Activated naive CD4-positive, alpha-beta T cell treated with Interleukin-2 at 50 U/mL for 16 hours (primary cell): ENCODE data around the gene TMSB10.
A peak's percentile ranks its signal among the peaks of the same experiment; 100 is the strongest.

Experiments used
- DNase-seq: peaks from one replicate; pipeline ENCODE4 v3.0.0-alpha.2; 2020

The TMSB10 gene

DNA sequence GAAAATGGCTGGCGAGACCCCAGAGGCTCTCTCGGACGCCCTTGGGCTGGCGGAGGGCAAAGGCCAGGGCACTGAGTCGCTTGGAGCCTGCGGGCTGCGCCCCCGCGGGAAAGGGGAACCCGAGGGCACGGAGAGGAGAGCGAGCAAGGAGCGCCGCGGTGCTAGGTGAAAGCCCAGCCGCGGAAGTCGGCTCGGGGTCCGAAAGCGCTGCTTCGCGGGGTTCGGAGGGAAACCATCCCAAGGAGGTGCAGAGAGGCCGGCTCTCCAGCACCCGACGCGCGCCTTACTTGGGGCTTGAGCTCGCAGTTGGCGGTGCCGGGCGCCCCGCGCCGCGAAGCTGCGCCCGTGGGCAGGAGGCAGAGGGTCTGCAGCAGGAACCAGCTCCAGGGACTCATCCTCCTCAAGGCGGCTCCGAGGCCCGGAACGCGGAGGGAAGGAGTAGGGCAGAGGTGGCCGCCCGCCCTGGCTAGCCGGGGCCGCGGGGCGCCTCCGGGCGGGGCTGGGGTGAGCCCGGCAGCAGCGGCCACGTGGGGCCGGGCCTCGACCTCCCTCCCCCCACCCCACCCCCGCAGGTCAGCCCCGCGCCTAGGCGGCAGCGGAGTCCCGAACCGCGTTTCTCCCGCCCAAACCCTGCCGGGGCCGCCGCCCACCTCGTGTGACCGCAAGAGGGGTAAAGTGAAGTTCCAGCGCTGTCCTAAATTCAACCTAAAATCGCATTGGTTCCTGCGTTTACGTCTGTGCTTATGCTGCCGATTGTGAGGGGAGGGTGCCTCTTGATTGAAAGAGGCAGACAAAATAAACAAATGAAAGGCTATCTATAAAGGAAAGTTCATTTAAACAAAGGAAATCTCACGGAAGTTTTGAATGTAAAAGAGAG, 24.6 kb upstream of the TMSB10 start, which contains the start of gene TRABD2A:
TSS of gene TRABD2A (minus strand) at position 440 of the 877 bp plus-strand sequence. CDS start at position 395, 45 bp downstream.
- DNase-seq: peak; percentile 65

GRCh38 chr2:84881581-84882413, 23.7 kb upstream of the TMSB10 start:
- DNase-seq: peak; percentile 90

- no peak for DNase-seq
Observed at GRCh38 chr2:84882414-84882738, 23.1 kb upstream of the TMSB10 start.

DNA sequence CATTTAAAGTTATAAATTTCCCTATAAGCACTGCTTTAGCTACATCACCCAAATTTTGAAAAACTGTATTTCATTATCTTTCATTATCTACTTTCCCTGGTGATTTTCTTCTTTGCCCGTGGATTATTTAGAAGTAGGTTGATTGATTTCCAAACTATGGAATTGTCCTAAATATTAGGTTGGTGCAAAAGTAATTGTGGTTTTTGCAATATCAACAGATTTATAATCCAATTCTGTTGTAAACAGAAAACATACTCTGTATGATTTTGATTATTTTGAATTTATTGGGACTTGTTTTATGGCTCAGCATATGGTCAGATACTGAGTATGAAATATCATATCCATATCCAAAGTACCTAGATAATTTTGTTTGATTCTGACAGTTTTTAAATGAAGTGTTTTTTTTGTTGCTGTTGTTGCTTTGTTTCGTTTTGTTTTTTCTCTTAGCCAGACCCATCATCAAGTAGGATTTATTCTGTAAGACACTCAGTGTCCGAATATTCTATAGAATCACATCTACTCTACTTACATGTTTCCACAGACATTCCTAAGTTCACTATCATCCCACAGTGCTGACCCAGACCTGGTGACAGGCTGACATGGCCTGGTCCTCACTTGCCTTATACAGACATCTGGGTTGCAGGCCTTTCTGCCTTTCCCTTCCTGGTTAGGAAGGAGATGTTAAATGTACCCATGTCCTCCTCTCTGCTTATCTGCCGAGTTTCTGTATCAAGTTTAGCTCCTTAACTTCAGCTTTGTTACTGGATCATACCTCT, 22.5 kb upstream of the TMSB10 start:
- no peak for DNase-seq

DNA sequence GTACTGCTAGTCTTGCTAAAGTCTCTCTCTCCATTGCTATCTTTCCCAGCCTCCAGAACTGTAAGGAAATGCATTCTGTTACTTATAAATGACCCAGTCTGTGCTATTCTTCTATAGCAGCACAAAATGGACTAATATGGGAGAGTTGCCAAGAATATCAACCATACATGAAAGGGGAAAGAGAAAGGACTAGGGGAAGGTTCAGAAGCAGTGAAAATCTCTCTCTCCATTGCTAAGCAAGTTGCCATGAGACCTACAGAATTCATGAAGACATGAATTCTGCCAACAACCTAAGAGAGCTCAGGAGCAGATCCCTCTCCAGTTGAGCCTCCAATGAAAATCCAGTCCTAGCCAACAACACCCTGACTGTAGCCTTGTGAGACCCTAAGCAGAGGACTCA, 21.0 kb upstream of the TMSB10 start:
- no peak for DNase-seq

GRCh38 chr2:84885111-84885510, 20.3 kb upstream of the TMSB10 start:
- DNase-seq: no peak

GRCh38 chr2:84886791-84887190, 18.7 kb upstream of the TMSB10 start:
- DNase-seq: no peak

DNA sequence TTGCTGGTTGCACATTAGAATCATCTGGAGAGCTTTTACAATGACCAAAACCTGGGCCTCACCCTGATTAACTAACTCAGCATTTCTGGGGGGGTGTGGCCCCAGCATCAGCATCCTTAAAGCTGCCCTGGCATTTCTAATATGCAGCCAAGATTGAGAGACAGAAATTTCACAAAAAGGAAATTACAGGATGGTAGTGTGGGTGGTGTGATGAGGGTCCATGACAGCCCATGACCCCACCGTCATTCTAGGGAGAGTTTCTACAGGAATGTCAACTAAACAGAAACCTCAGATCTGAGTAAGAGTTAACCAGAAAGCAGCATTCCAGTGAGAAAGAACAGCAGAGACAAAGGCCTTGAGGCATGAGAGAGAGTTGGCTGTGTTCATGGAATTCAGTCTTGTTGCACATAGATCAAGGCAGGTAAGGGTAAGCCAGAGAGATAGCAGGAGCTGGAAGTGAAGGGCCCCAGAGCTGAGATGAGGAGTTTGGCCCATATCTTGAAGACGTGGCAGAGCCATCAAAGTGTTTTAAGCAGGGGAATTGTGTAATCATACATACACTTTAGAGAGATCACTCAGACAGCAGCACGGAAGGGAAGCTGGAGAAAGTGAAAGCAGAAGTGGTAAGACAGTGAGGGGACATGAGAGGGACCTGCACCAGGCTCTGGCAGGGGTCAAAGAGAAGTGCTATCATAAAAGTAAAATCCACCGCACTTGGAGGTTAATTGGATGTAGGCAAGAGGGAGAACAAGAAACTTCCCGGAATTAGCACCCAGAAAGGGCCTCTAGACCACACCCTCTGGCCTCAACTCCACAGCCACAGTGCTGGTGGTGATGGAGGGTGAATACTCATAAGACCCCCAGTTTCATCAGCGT, 16.8 kb upstream of the TMSB10 start:
- DNase-seq: no peak

DNA sequence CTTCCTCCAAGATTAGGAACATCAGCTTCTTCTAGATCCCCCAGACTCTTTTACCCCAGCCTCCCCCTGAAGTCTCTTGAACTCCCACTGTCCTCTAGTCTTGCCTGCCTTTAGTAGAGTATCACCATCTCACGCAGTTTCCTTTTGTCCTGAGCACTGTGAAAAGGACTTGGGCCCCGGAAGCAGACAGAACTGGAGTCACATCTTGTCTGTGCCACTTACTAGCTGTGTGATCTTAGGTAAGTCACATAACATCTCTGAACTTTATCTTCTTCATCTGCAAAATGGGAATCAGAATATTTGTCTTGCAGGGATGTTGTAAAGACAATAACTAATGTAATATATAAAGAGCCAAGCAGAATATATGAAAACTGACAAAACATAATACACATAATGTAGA, 16.1 kb upstream of the TMSB10 start:
- no peak for DNase-seq

DNA sequence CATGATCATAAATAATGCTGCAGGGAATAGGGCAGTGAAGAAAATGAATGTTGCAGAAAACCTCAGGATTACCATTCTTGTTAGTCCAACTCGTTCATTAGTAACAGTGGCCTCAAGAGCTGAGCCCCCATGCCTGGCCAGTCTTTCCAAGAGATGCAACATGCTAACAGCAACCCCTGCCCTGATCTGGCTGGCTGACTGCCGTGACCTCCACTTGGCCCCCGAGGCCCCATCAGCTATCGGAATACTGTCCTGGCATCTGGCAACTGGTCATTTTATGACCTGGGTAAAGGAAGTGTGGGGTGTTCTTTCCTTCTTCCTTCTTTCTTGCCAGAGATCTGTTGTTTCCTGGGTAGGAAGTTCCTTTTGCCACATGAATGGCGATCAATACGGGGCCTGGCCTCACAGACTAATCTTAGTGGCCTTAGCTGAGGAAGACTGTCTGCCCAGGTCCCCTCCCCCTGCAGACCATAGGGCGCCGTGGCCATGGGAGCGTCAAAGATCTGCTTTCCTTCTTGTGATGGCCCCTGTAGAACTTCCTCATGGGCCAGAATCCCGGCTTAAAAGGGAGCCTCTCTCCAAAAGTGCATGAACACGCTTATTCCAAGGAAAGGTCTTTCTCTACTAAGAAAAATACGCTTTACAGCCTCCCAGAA, 14.0 kb upstream of the TMSB10 start:
- no peak for DNase-seq

- DNase-seq: no peak
Observed at GRCh38 chr2:84894131-84894586, 11.3 kb upstream of the TMSB10 start.

DNA sequence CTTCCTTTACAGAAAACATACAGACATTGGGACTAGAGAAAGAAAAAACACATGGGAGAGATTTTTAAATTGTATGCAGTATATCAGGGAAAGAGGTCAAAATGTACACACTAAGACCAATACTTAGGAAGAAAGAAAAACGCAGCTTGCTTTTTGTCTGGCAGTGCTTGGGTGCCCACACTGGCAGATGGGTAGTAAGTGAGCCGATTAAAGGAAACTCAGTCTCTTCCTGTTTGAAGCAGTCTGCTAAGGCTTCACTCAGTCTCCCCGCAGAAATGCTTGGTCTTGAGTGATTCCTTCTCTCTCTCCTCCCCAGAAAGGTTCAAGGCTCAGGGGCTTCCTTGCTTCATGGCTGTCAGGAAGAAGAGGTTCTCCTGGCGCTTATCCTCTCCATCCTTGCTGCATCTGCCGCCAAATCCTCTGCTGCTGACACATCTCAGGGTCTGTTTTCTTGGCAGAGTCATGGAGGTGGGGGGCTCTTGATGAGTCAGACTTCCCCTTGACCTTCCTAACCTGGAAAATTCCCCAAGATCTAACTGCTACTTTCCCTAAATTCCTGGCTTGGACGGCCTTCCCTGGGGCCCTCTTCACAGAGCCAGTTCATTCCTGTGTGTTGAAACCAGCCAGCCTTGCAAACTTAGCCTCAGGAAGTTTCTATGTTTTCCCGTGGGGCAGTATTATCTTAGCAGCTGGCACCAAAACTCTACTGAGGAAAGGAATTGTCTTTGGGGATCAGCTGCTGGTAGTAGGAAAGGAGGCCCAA, 10.5 kb upstream of the TMSB10 start:
- no peak for DNase-seq

GRCh38 chr2:84896567-84896966, 8.9 kb upstream of the TMSB10 start:
- DNase-seq: no peak

DNA sequence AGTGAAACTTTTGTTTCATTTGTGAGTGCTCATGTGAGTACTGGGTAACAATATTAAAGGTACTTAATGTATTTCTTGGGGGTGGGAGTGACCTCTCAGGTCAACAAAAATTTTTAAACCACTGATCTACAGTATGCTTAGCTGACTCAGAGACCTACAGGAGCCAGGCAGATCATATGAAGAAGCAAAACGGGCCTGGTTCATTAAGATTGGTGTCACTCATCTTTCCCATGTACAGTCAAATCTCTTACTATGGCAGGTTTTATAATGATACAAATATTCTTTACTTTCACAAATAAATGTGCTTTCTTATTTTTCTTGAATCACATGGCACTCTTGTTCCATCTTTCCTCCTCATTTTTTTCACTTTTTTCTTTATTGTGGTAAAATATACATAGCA, 7.7 kb upstream of the TMSB10 start:
- no peak for DNase-seq

DNA sequence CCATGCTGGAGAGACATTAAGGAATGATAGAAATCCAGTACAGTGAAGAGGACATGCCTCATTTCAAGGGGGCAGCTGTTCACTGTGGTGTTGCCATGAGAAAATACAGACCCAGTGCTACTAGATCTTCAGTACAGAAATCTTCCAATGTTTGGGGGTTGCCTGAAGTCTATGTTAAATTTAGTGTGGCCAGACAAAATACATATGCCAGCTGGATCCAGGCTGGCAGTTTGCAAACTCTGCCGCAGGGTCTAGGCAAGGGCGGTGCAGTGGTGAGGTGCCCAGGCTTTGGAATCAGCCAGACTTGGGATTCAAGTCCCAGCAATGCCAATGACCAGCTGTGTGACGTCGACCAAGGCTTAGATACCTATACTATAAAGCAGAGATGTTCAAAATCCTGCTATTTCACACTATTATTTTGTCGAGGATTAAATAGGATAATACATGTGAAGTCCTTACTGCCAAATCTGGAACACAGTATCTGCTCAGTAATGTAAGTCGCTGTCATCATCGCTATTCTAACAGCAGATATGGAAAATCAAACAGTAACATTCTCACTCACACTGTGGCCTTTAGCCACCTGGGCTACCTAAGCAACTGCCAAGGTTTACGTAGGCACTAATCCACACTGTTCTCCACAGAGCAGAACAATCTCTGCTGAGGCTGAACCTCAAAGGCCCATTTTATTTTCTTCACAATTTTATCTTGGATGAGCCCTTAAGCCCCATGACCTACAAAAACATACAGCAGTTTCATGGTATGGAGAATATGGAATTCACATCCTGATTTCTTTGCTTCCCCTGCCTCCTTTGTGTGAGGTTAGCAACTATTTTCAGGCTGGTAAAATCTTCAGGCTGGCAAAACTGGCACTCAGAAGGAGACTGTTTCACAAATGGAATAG, 5.9 kb upstream of the TMSB10 start:
- no peak for DNase-seq

DNA sequence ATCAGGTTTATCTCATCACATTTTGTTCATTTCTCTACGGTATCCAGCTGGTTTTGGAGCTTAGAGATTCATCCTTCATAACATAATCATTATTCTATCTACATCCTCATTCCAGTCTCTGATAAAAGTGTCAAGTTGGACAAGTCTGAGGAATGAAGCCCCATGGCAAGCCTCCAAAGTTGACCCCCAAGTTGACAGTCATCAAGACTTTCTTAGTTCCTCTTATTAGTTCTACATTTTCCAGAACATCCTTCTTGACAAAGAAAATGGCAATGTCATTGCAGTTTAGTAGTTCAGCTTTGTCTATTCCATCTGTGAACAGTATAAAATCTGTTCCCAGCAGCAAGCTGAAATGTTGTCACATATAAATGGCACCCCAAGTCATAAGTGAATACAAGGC, 4.5 kb upstream of the TMSB10 start:
- no peak for DNase-seq

- no peak for DNase-seq
Observed at GRCh38 chr2:84901593-84902120, 3.8 kb upstream of the TMSB10 start.

DNA sequence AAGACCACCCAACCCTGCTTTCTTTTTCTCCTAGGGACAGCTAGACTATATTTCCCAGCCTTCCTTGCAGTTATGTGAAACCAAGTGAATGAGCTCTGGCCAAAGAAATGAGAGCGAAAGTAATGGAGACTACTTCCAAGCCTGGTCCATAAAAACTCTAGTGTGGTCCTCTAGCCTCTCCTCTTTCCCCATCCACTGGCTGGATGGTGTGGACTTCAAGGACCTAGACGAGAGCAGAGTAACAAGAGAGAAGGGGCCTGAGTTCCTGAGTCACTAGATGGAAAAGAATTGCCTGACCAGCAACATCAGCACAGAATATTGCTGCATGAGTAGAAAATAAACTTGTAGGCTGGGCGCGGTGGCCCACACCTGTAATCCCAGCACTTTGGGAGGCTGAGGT, 2.9 kb upstream of the TMSB10 start:
- no peak for DNase-seq

DNA sequence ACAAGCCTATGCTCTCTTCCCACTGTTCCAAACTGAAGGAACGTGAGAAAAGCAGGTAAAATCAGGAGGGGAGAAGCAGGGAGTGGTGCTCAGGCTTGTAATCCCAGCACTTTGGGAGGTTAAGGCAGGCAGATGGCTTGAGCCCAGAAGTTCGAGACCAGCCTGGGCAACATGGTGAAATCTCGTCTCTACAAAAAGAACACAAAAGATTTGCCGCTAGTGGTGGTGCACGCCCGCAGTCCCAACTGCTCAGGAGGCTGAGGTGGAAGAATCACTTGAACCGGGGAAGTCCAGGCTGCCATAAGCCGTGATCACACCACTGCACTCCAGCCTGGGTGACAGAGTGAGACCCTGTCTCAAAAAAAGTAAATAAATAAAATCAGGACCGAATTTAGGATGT, 1.3 kb upstream of the TMSB10 start:
- DNase-seq: no peak
